ENCODE measurements around the gene FAM53A.

Gene FAM53A

DNA sequence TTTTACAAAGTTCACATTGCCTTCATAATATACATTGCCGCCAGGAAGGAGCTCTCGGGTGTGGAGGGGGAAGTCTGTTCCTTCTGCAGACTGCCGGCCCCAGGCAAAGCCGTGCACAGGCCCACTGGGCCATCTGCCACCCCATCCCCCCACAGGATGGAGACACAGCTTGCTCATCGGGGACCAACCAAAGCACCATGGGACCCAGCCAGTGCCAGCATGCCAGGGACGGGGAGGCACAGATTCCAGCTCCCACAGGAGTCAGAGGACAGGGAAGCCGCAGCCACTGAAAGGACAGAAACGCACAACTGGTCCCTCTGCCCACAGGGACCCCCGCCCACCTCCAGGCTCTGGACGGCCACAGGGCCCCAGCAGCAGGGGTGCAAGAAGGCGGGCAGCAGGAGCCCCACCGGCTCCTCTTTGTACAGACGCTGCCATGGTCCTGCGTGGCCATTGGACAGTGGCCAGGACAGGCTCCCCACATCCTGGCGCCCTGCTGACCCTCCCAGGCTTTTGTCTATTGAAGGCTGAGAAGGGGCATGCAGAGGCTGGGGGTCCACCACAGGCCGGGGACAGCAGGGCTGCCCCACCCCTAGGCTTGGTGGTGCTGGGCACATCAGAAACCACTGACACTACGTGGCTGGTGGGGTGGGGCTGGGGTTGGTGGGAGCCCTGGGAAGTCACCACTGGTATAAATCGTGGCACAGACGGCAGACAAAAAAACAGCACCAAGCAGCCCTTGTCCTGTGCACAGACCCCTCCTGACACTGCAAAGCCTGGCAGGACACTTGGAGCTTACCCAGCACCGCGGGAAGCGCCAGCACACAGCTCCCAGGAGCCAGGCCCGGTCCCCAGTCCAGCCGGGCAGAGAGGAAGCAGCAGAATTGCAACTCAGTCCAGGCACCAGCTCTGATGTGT is 89.0 kb downstream of the FAM53A start:
- no peak for DNase-seq (ENCODE audit: low read depth in 2 of 2, low spot score in 1 of 2)

DNA sequence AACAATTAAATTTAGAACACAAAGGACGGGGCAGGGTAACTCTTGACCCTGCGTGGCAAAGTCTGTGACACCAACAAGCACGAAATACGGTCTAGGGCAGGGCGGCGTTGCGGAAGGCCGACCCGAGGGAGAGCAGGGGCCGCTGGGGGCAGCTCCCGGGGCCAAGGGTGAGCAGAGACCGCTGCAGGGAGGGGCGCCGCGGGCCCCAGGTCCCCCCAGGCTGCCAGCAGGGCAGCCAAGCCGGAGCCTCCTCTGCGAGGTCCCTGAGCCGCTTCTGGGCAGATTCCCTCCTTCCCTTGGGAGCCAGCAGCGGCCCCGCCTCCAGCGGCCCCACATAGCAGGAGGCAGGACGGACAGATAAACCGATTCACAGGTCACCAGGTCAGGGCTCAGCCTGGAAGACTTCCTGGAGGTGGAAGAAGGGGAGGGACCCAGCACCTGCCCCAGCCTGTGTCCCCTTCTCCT is 90.2 kb downstream of the FAM53A start:
- DNase-seq (ENCODE audit: low read depth in 2 of 2, low spot score in 1 of 2), result no peak

DNA sequence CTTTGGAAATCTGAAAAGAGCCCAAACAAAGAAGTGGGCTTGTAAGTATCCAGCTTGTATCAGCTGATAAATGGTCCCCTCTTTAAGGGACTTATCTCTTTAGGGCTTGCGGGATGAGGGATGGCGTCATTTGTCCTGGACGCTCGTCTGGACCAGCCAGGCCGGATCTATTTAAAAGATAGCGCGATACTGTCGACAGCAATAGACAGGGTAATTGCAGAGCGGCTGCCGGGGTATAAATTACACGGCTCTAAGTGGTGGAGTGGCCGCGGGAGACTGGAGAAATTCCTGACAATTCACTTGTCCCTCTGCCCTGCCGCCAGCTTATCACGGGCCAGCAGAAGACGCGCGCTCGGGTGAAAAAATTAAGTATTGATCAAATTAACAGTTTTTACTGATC is 90.7 kb downstream of the FAM53A start:
- no peak for DNase-seq (ENCODE audit: low read depth in 2 of 2, low spot score in 1 of 2)

DNA sequence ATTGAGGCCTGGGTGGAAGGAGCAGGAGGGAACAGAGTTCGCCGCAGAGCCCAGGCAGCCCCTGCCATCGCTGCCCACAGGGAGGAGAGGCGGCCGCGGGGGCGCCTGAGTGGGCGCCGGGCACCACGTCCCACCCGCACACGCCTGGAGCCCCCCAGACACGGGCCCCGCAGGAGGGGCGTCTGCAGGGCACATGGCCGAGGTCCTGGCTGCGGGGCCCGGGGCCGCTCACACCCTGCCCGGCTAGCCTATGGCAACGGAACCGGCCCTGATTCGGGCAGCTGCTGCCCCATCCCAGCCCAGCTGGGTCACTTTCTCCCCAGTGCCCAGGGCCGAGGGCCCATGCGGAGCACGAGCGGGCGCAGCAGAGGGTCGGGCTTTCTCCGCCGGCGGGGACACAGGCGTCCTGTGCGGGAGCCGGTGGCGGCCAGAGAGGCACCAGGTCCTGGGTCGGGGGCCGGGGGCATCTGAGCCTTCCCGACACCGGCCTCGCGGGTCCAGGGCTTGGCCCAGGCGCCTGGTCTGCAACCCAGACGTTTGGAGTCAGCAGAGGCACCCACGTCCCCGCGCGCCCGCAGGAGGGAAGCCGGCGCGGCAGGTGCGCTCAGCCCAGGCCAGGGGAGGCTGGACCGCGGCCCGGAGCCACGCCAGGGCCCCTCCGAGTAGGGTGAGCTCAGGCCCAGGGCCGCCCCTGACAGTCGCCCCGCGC is 91.2 kb downstream of the FAM53A start:
- DNase-seq (ENCODE audit: low read depth in 2 of 2, low spot score in 1 of 2), result no peak

DNA sequence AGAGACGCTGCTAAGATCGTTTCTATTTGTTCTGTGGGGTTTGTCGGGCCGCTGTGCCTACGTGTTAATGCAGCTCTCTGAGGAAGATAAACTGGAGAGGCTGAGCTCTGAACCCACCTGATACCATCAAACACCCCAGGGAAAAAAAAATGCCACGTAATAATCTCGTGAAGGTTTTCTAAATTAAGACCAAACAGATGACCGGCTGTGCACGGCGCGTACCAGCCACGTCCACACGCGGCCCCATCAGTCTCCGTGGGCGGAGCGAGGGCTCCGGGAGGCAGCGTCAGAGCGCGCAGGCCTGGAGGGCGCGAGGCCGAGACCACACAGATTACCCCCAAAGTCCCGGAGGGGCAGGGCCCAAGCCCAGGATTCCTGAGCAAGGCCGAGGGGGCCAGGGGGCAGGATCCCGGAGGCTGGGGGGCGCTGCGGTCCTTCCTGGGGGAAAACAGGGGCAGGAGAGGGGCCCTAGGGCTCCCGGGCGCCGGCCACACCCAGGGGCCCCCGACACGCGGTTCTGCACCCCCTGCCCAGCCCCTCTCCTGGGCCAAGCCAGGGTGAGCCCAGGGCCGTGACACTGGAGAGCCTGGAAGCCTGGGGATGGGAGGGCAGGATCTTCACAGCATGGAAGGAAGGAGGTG is 91.9 kb downstream of the FAM53A start:
- DNase-seq (ENCODE audit: low read depth in 2 of 2, low spot score in 1 of 2), result no peak

DNA sequence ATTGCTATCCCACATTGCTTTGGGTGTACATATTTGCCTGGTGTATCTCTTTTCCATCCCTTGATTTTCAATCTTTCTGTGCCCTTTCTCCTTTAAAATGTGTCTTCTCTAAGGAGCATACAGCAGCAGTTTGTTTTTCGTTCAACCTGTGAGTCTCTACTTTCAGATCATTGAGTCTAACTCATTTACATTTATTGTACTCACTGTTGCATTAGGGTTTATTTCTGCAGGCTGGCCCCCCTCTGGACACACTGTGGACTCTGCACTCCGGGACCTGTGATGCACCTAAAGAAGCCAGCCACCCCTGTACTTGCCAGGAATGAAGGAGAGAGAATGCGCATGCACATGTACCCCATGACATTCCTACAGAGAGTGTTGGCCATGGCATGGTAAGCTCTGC is 93.0 kb downstream of the FAM53A start:
- DNase-seq (ENCODE audit: low read depth in 2 of 2, low spot score in 1 of 2), result no peak

DNA sequence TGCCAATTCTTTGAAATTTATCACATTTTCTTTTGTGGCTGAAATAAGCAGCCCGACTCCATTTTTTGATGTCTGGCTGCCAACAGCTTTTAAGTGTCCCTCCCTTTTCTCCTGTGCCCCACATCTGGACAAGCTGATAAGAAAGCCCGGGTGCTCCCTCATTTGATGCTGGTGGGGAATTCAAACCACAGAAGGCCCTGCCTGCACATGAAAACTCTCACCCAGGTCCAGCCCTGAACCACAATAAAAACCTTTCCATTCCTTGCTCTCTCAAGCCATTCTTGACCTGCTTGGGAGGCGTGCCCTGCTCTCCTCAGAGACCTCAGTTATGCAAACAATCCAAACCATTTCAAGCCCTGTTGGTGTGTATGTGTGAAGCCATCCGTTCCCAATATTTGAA is 93.9 kb downstream of the FAM53A start:
- DNase-seq (ENCODE audit: low read depth in 2 of 2, low spot score in 1 of 2), result no peak
